H1 (cell line): ENCODE measurements around the gene CCDC182. TPM values are rescaled to one million over a fixed set of nuclear protein-coding genes. Genes with fewer than 3 reads are reported as not detected.
A peak's percentile ranks its signal among the peaks of the same experiment; 100 is the strongest.

Experiments
- CTCF ChIA-PET: fragments of 300-600 bp; sonication (Branson Sonifier 250); formaldehyde crosslinking; loops from one replicate; lab custom pipeline; 2021; ENCODE audit not compliant: partially characterized antibody; lab: Charles Lee
- POLR2A ChIA-PET: fragments of 300-600 bp; sonication (Branson Sonifier 250); formaldehyde crosslinking; loops from one replicate; lab custom pipeline; 2021; ENCODE audit warnings: inconsistent platforms; ENCODE audit not compliant: partially characterized antibody; lab: Charles Lee
- DNase-seq, 2 experiments: peaks; one replicate each; pipeline versions ENCODE4 v3.0.0 to v3.0.0-alpha.2; 2010 to 2022; ENCODE audit warnings: low spot score in 2 of 2, low read depth in 1 of 2, mixed read lengths in 1 of 2
- FAIRE-seq: peaks from 2 replicates; lab custom pipeline; 2011; peaks lifted over from hg19 to GRCh38; lab: Jason Lieb, UNC
- H2AFZ ChIP-seq: 2 replicates; pipeline ENCODE4 v1.8.1; 2012; ENCODE audit warnings: low read length, inconsistent platforms
- H2AK5ac ChIP-seq: 2 replicates; pipeline ENCODE4 v1.6.1; 2013; ENCODE audit warnings: low read depth, low read length
- H2BK120ac ChIP-seq: replicated peaks from 2 replicates; pipeline ENCODE3; 2013; ENCODE audit warnings: low read depth, low read length, inconsistent platforms
- H2BK12ac ChIP-seq: 2 replicates; pipeline ENCODE4 v1.6.1; 2013; ENCODE audit warnings: low read depth, low read length
- H2BK15ac ChIP-seq: 2 replicates; pipeline ENCODE4 v1.6.1; 2013; ENCODE audit warnings: low read length
- H2BK20ac ChIP-seq: 2 replicates; pipeline ENCODE4 v1.6.1; 2013; ENCODE audit warnings: low read length
- H2BK5ac ChIP-seq: 2 replicates; pipeline ENCODE4 v1.6.1; 2013; ENCODE audit warnings: low read depth, low read length
- H3K14ac ChIP-seq: 2 replicates; pipeline ENCODE4 v1.6.1; 2013; ENCODE audit warnings: inconsistent platforms; ENCODE audit not compliant: insufficient read length
- H3K18ac ChIP-seq: 2 replicates; pipeline ENCODE4 v1.6.1; 2013; ENCODE audit warnings: low read length; ENCODE audit errors: extremely low read depth
- H3K23ac ChIP-seq: 2 replicates; pipeline ENCODE4 v1.6.1; 2013; ENCODE audit warnings: inconsistent platforms; ENCODE audit not compliant: insufficient read length
- H3K23me2 ChIP-seq: 2 replicates; pipeline ENCODE4 v1.6.1; 2013; ENCODE audit warnings: low read depth, low read length
- H3K27ac ChIP-seq: 2 replicates; pipeline ENCODE4 v1.6.1; 2011; ENCODE audit warnings: low read depth, low read length, inconsistent platforms
- H3K27me3 ChIP-seq, 4 experiments: replicated peaks in 1 of 4; 1 replicate in 1 of 4; 2 replicates in 3 of 4; pipeline versions ENCODE4 v1.6.1 to v1.8.1; 2011 to 2013; ENCODE audit warnings: low read length in 3 of 4, mild to moderate bottlenecking in 3 of 4, inconsistent platforms in 2 of 4, mixed read lengths in 2 of 4, moderate library complexity in 1 of 4; ENCODE audit not compliant: control insufficient read depth in 3 of 4, insufficient read depth in 3 of 4; ENCODE audit errors: extremely low read depth in 1 of 4
- H3K36me3 ChIP-seq, 4 experiments: 2 replicates each; pipeline versions ENCODE4 v1.6.1 to v1.8.1; 2011 to 2013; ENCODE audit warnings: mild to moderate bottlenecking in 4 of 4, low read length in 3 of 4, moderate library complexity in 2 of 4, control low read depth in 1 of 4, inconsistent platforms in 1 of 4; ENCODE audit not compliant: insufficient read depth in 4 of 4, control insufficient read depth in 2 of 4
- H3K4ac ChIP-seq: replicated peaks from 2 replicates; pipeline ENCODE3; 2013; ENCODE audit warnings: low read length, low read depth, mixed read lengths, inconsistent platforms; ENCODE audit not compliant: insufficient read length
- H3K4me1 ChIP-seq, 4 experiments: replicated peaks in 1 of 4; 1 replicate in 1 of 4; 2 replicates in 3 of 4; pipeline versions ENCODE4 v1.6.1 to v1.8.1; 2011 to 2013; ENCODE audit warnings: low read length in 3 of 4, inconsistent platforms in 2 of 4, mixed read lengths in 1 of 4; ENCODE audit not compliant: insufficient read depth in 4 of 4, control insufficient read depth in 3 of 4
- H3K4me2 ChIP-seq, 2 experiments: 2 replicates each; pipeline versions ENCODE4 v1.6.1 to v1.8.1; 2011 to 2013; ENCODE audit warnings: low read depth in 2 of 2, low read length in 2 of 2, control low read depth in 1 of 2, inconsistent platforms in 1 of 2, mild to moderate bottlenecking in 1 of 2; ENCODE audit not compliant: insufficient read depth in 1 of 2
- H3K4me3 ChIP-seq, 4 experiments: fragments of 200-600, 300-600 bp in 1 of 4; sonication (generic), shearing (Covaris generic), sonication (Bioruptor Twin) in 1 of 4; 2 replicates each; pipeline versions ENCODE4 v1.5.1 to v1.8.1; 2011 to 2016; ENCODE audit warnings: low read length in 4 of 4, low read depth in 3 of 4, control low read depth in 2 of 4, inconsistent platforms in 2 of 4, mild to moderate bottlenecking in 2 of 4, mixed read lengths in 1 of 4, moderate library complexity in 1 of 4; ENCODE audit not compliant: insufficient read depth in 2 of 4; ENCODE audit errors: extremely low read depth in 1 of 4
- H3K56ac ChIP-seq: replicated peaks from 2 replicates; pipeline ENCODE3; 2013; ENCODE audit warnings: low read depth, mild to moderate bottlenecking, mixed read lengths, low read length, inconsistent platforms; ENCODE audit not compliant: insufficient read length
- H3K79me1 ChIP-seq: 2 replicates; pipeline ENCODE4 v1.6.1; 2013; ENCODE audit warnings: low read depth, low read length, control low read depth
- H3K79me2 ChIP-seq, 2 experiments: 2 replicates each; pipeline versions ENCODE4 v1.6.1 to v1.8.1; 2012 to 2013; ENCODE audit warnings: low read length in 2 of 2, mild to moderate bottlenecking in 2 of 2, inconsistent platforms in 1 of 2; ENCODE audit not compliant: insufficient read depth in 2 of 2, control insufficient read depth in 1 of 2
- H3K9ac ChIP-seq, 4 experiments: replicated peaks in 1 of 4; 1 replicate in 1 of 4; 2 replicates in 3 of 4; pipeline versions ENCODE4 v1.6.1 to v1.8.1; 2011 to 2013; ENCODE audit warnings: low read depth in 3 of 4, low read length in 3 of 4, control low read depth in 2 of 4, mild to moderate bottlenecking in 2 of 4, moderate library complexity in 2 of 4, inconsistent platforms in 1 of 4; ENCODE audit errors: extremely low read depth in 1 of 4
- H3K9me3 ChIP-seq, 2 experiments: 2 replicates each; pipeline versions ENCODE4 v1.6.1 to v1.8.1; 2012 to 2013; ENCODE audit warnings: mild to moderate bottlenecking in 2 of 2, moderate library complexity in 2 of 2, control low read depth in 1 of 2, inconsistent platforms in 1 of 2, low read depth in 1 of 2, low read length in 1 of 2, mixed read lengths in 1 of 2; ENCODE audit not compliant: insufficient read depth in 2 of 2
- H4K20me1 ChIP-seq, 2 experiments: replicated peaks in 1 of 2; 2 replicates each; pipeline versions ENCODE3 to v1.8.1; 2011 to 2013; ENCODE audit warnings: inconsistent platforms in 2 of 2, low read length in 2 of 2, mild to moderate bottlenecking in 1 of 2; ENCODE audit not compliant: insufficient read depth in 2 of 2, control insufficient read depth in 1 of 2
- H4K5ac ChIP-seq: 2 replicates; pipeline ENCODE4 v1.6.1; 2013; ENCODE audit warnings: low read length, low read depth, mixed read lengths, inconsistent platforms; ENCODE audit not compliant: insufficient read length
- H4K8ac ChIP-seq: 2 replicates; pipeline ENCODE4 v1.8.0; 2013; ENCODE audit warnings: mild to moderate bottlenecking, moderate library complexity, low read length, inconsistent platforms; ENCODE audit not compliant: insufficient read depth; ENCODE audit errors: extremely low read depth
- H4K91ac ChIP-seq: replicated peaks from 2 replicates; pipeline ENCODE3; 2013; ENCODE audit warnings: low read length, mixed read lengths, inconsistent platforms; ENCODE audit not compliant: insufficient read length
- CBX5 ChIP-seq: fragments of 300-800, 300-1000 bp; sonication (generic); IDR thresholded peaks from 2 replicates; pipeline ENCODE4 v1.7.1; 2016; ENCODE audit warnings: antibody characterized with exemption, low read length, low read depth
- CHD1 ChIP-seq: IDR thresholded peaks from 2 replicates; pipeline ENCODE4 v1.6.1; 2012; ENCODE audit warnings: low read depth, low read length, improper control_type of control experiment
- CREB1 ChIP-seq: IDR thresholded peaks from 2 replicates; pipeline ENCODE4 v1.6.1; 2012; ENCODE audit warnings: inconsistent platforms
- CTBP2 ChIP-seq: IDR thresholded peaks from 2 replicates; pipeline ENCODE4 v1.7.0; 2011; ENCODE audit warnings: borderline replicate concordance, mild to moderate bottlenecking, moderate library complexity, mixed read lengths, low read length; ENCODE audit not compliant: insufficient read depth, insufficient read length
- FOSL1 ChIP-seq: IDR thresholded peaks from 2 replicates; pipeline ENCODE4 v1.6.1; 2011; ENCODE audit warnings: mild to moderate bottlenecking, low read depth, low read length, moderate library complexity; ENCODE audit not compliant: insufficient read depth
- KDM4A ChIP-seq: IDR thresholded peaks from one replicate; pipeline ENCODE4 v1.7.1; 2012; ENCODE audit warnings: low read depth, mild to moderate bottlenecking, moderate library complexity, low read length, inconsistent platforms; ENCODE audit not compliant: severe bottlenecking
- NRF1 ChIP-seq: IDR thresholded peaks from 2 replicates; pipeline ENCODE4 v1.6.1; 2011; ENCODE audit warnings: mild to moderate bottlenecking, low read depth, low read length, improper control_type of control experiment
- RBBP5 ChIP-seq: IDR thresholded peaks from 2 replicates; pipeline ENCODE4 v1.7.1; 2012; ENCODE audit warnings: low read depth, mild to moderate bottlenecking, inconsistent platforms, low read length, moderate library complexity, borderline replicate concordance
- RFX5 ChIP-seq: IDR thresholded peaks from 2 replicates; pipeline ENCODE4 v1.6.1; 2011; ENCODE audit warnings: low read depth, low read length, improper control_type of control experiment, borderline replicate concordance
- SIN3A ChIP-seq, 2 experiments: IDR thresholded peaks in 1 of 2; conservative IDR thresholded peaks in 1 of 2; 2 replicates each; pipeline ENCODE4 v1.6.1; 2011 to 2012; ENCODE audit warnings: low read length in 2 of 2, improper control_type of control experiment in 1 of 2, low read depth in 1 of 2, mild to moderate bottlenecking in 1 of 2
- TAF1 ChIP-seq: IDR thresholded peaks from 2 replicates; pipeline ENCODE4 v1.6.1; 2011; ENCODE audit warnings: mild to moderate bottlenecking, low read depth, low read length
- TCF12 ChIP-seq: IDR thresholded peaks from 2 replicates; pipeline ENCODE4 v1.6.1; 2011; ENCODE audit warnings: low read depth, mild to moderate bottlenecking, low read length
- WGBS, 2 experiments: shearing (Covaris generic) in 1 of 2; methylation state at CpG; one replicate each; pipeline versions ENCODE4 v1.1.6 to v1.1.7; 2013 to 2015; ENCODE audit warnings: low lambda C conversion rate in 2 of 2, mixed read lengths in 2 of 2, inconsistent platforms in 1 of 2, low coverage in 1 of 2, missing lambda C conversion rate in 1 of 2; ENCODE audit not compliant: insufficient replicate concordance in 2 of 2, insufficient coverage in 1 of 2, insufficient read length in 1 of 2; ENCODE audit errors: extremely low coverage in 1 of 2, missing lambda C conversion rate in 1 of 2; 5-methylcytosine and 5-hydroxymethylcytosine counted together
- polyA plus RNA-seq, 7 experiments: library from polyadenylated mRNA; depleted of rRNA in 3 of 7; stranded (reverse) in 5 of 7; unstranded in 2 of 7; fragments of >200 nt in 5 of 7; fragments of 200-250 nt in 2 of 7; gene quantifications; 1 replicate in 5 of 7; 2 replicates in 1 of 7; 4 replicates in 1 of 7; pipeline versions ENCODE4 v1.2.1 to v1.2.3, GENCODE V29; 2011 to 2013; ENCODE audit warnings: missing spikeins in 2 of 7, mixed read lengths in 2 of 7
- total RNA-seq: library from RNA; stranded (reverse); fragmentation: NEBNext Ultra II Directional; extraction: Animal tissue kit (Norgen Biotek cat#: 25700); gene quantifications from 2 replicates; pipeline ENCODE4 v1.2.1, GENCODE V29; 2021

The CCDC182 gene
- total and polyA plus RNA-seq, 2 of the 8 experiments (the other 6 are each of a cell fraction or from before 2014, with no cell fraction given): not detected

GRCh38 chr17:57726838-57727237 lies 18.3 kb downstream of the CCDC182 start:
- Histone ChIP-seq H3K23me2 (no peaks in the 10 kb centered on the region), H2AFZ (no peak overlapping the region), H2BK5ac (no peak overlapping the region)
- no peak for TF ChIP-seq FOSL1
- TF ChIP-seq CHD1: no peak
- no peak for TF ChIP-seq RFX5
- no peak for TF ChIP-seq SIN3A (conservative IDR thresholded peaks at IDR 0.05 in 1 of 2, IDR thresholded peaks at IDR 0.05 in 1 of 2; ENCODE audit: low read depth in 1 of 2, low read length in 2 of 2)
- TF ChIP-seq NRF1: no peak
- TF ChIP-seq CBX5: no peak
- TF ChIP-seq TAF1: no peak
- no peak for TF ChIP-seq KDM4A
- TF ChIP-seq CTBP2: no peak
- TF ChIP-seq TCF12: no peak
- no peak for TF ChIP-seq CREB1
- no peak for TF ChIP-seq RBBP5
- TF ChIP-seq, all 59 proteins: peak for 0
- Histone ChIP-seq H3K79me1 (no peaks in the 10 kb centered on the region), H4K20me1 (no peaks in the 10 kb centered on the region), H3K9ac (no peak overlapping the region), H2BK12ac (0 out of 2 replicates have a peak overlapping the region, but pooled peaks have one; percentile 2), H3K14ac (no peak overlapping the region), H3K4me1 (no peaks in the 10 kb centered on the region; a peak in 1 of 7 replicates), H2BK15ac (no peak overlapping the region), H3K4ac (no peak overlapping the region), H3K4me3 (no peak overlapping the region), H4K91ac (no peak overlapping the region), H2BK20ac (no peak overlapping the region), H3K27ac (no peak overlapping the region), H2BK120ac (no peak overlapping the region), H3K79me2 (no peaks in the 10 kb centered on the region), H3K9me3 (no peaks in the 10 kb centered on the region), H3K56ac (no peak overlapping the region), H3K27me3 (no peaks in the 10 kb centered on the region; a peak in 1 of 7 replicates), H3K4me2 (no peak overlapping the region), H4K8ac (no peak overlapping the region), H3K18ac (no peak overlapping the region), H2AK5ac (no peak overlapping the region), H3K23ac (no peak overlapping the region), H4K5ac (no peak overlapping the region), H3K36me3 (no peaks in the 10 kb centered on the region)
- no peak for DNase-seq
- WGBS, 2 experiments: 81% methylated on average over 5 of the region's 5 CpGs; no CpG with 5 or more reads in 1 of the 2 experiments
- no peak for FAIRE-seq
- POLR2A ChIA-PET: interaction anchor here (1.3 kb wide), 1 partner anchor 10 kb away, joined by 3 read pairs; no protein-coding TSS in a partner anchor
- CTCF ChIA-PET: interaction anchor here (0.7 to 3.7 kb wide), 13 partner anchors 10 to 594 kb away, joined by 3 to 15 read pairs (median 4); no protein-coding TSS in a partner anchor
